ENCODE results near the gene RHPN2.
"Not testable (repeated sequence)": the region's sequence is repeated elsewhere in the genome, so short reads cannot be mapped to it uniquely, and the experiment has no call there.

RHPN2 gene

GRCh38 chr19:32976223-32976805, 88.4 kb downstream of the RHPN2 start:
- H3K4me3 ChIP-seq (ENCODE audit: low read depth, low read length), result no peak overlapping the region
- no peak overlapping the region for H3K27ac ChIP-seq (ENCODE audit: low read depth, low read length)
- peaks cover 26% of the 10 kb centered on the region for H3K36me3 ChIP-seq (ENCODE audit: control insufficient read depth, insufficient read depth, low read length)
- no peak overlapping the region for H3K9ac ChIP-seq (ENCODE audit: low read length)
- no peaks in the 10 kb centered on the region for H3K4me1 ChIP-seq (ENCODE audit: control insufficient read depth, insufficient read depth, low read length)
- no peaks in the 10 kb centered on the region for H3K27me3 ChIP-seq (ENCODE audit: control insufficient read depth, insufficient read depth, low read length)
- no peaks in the 10 kb centered on the region for H3K9me3 ChIP-seq (ENCODE audit: control insufficient read depth, insufficient read depth, low read depth, low read length)

- Histone ChIP-seq H3K4me3 (ENCODE audit: low read depth, low read length) (peak within 1 kb of the TSS; percentile 75), H3K9ac (ENCODE audit: low read length) (peak within 1 kb of the TSS; percentile 85), H3K4me1 (ENCODE audit: control insufficient read depth, insufficient read depth, low read length) (no peaks in the 10 kb centered on the region), H3K9me3 (ENCODE audit: control insufficient read depth, insufficient read depth, low read depth, low read length) (no peaks in the 10 kb centered on the region), H3K27ac (ENCODE audit: low read depth, low read length) (no peak within 1 kb of the TSS), H3K27me3 (ENCODE audit: control insufficient read depth, insufficient read depth, low read length) (no peaks in the 10 kb centered on the region), H3K36me3 (ENCODE audit: control insufficient read depth, insufficient read depth, low read length) (peaks cover 14% of the 10 kb centered on the region)
These were observed 92.8 kb downstream of the RHPN2 start, which contains the start of the genes CEP89 and FAAP24 for GRCh38 chr19:32971715-32972540. TSS of gene CEP89 (minus strand) at chr19:32971958. CDS start at chr19:32971874, 84 bp downstream. TSS of gene FAAP24 (plus strand) at chr19:32972242. CDS start at chr19:32973197, 955 bp downstream.

- no peaks in the 10 kb centered on the region for H3K4me1 ChIP-seq (ENCODE audit: control insufficient read depth, insufficient read depth, low read length)
- peak overlapping the region; percentile 78 for H3K9ac ChIP-seq (ENCODE audit: low read length)
- peaks cover 10% of the 10 kb centered on the region for H3K36me3 ChIP-seq (ENCODE audit: control insufficient read depth, insufficient read depth, low read length)
- H3K27ac ChIP-seq (ENCODE audit: low read depth, low read length), result no peak overlapping the region
- no peaks in the 10 kb centered on the region for H3K9me3 ChIP-seq (ENCODE audit: control insufficient read depth, insufficient read depth, low read depth, low read length)
- no peaks in the 10 kb centered on the region for H3K27me3 ChIP-seq (ENCODE audit: control insufficient read depth, insufficient read depth, low read length)
- H3K4me3 ChIP-seq (ENCODE audit: low read depth, low read length), result peak overlapping the region; percentile 75
These were observed 93.6 kb downstream of the RHPN2 start for GRCh38 chr19:32971012-32971595.

DNA sequence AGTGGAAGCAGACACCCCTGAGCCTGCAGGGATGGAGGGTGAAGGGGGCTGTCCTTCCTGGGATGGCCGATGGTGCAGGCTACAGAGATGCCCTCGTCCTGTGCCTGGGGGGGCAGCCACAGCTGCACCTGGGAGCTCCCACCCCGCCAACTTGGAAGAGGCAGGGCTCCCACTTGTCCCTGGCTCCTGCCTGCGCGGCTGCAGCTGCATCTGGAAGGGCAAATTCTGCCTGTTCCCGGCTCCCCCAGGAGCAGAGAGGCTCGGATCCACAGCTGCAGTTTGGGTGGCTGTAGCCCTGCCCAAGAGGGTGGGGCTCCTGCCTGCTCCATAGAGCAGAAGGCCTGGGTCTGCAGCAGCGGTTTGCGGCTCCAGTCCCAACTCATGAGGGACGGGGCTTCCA, 95.1 kb downstream of the RHPN2 start:
- peaks cover 10% of the 10 kb centered on the region for H3K36me3 ChIP-seq (ENCODE audit: control insufficient read depth, insufficient read depth, low read length)
- no peaks in the 10 kb centered on the region for H3K4me1 ChIP-seq (ENCODE audit: control insufficient read depth, insufficient read depth, low read length)
- no peak overlapping the region for H3K9ac ChIP-seq (ENCODE audit: low read length)

DNA sequence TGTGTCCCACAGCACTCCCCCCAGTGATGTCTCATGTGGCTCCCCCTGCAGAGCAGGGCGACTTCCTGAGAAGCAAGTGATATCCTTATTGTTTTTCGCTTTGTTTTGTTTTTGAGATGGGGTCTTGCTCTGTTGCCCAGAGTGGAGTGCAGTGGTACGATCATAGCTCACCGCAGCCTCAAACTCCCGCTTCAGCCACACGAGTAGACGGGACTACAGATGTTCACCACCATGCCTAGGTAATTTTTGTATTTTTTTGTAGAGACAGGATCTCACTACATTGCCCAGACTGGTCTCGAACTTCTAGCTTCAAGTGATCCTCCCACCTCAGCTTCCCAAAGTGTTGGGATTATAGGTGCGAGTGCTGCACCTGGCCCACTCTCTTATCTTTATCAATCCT, 97.9 kb downstream of the RHPN2 start:
- H3K4me1 ChIP-seq (ENCODE audit: control insufficient read depth, insufficient read depth, low read length), result no peaks in the 10 kb centered on the region

More for the DNA sequence above, 95.1 kb downstream of the RHPN2 start:
- no peak overlapping the region for H3K4me3 ChIP-seq (ENCODE audit: low read depth, low read length)
- H3K27me3 ChIP-seq (ENCODE audit: control insufficient read depth, insufficient read depth, low read length), result no peaks in the 10 kb centered on the region
- H3K9me3 ChIP-seq (ENCODE audit: control insufficient read depth, insufficient read depth, low read depth, low read length), result no peaks in the 10 kb centered on the region
- H3K27ac ChIP-seq (ENCODE audit: low read depth, low read length), result no peak overlapping the region

GRCh38 chr19:32945260-32945659, 119.4 kb downstream of the RHPN2 start:
- Histone ChIP-seq H3K9ac (ENCODE audit: low read length) (no peak overlapping the region), H3K27me3 (ENCODE audit: control insufficient read depth, insufficient read depth, low read length) (no peaks in the 10 kb centered on the region), H3K4me1 (ENCODE audit: control insufficient read depth, insufficient read depth, low read length) (no peaks in the 10 kb centered on the region), H3K27ac (ENCODE audit: low read depth, low read length) (no peak overlapping the region), H3K4me3 (ENCODE audit: low read depth, low read length) (no peak overlapping the region), H3K9me3 (ENCODE audit: control insufficient read depth, insufficient read depth, low read depth, low read length) (no peaks in the 10 kb centered on the region), H3K36me3 (ENCODE audit: control insufficient read depth, insufficient read depth, low read length) (peaks cover 30% of the 10 kb centered on the region)

More for the DNA sequence above, 97.9 kb downstream of the RHPN2 start:
- Histone ChIP-seq H3K9ac (ENCODE audit: low read length) (no peak overlapping the region), H3K4me3 (ENCODE audit: low read depth, low read length) (no peak overlapping the region), H3K9me3 (ENCODE audit: control insufficient read depth, insufficient read depth, low read depth, low read length) (no peaks in the 10 kb centered on the region), H3K27ac (ENCODE audit: low read depth, low read length) (no peak overlapping the region), H3K36me3 (ENCODE audit: control insufficient read depth, insufficient read depth, low read length) (peaks cover 30% of the 10 kb centered on the region), H3K27me3 (ENCODE audit: control insufficient read depth, insufficient read depth, low read length) (no peaks in the 10 kb centered on the region)

DNA sequence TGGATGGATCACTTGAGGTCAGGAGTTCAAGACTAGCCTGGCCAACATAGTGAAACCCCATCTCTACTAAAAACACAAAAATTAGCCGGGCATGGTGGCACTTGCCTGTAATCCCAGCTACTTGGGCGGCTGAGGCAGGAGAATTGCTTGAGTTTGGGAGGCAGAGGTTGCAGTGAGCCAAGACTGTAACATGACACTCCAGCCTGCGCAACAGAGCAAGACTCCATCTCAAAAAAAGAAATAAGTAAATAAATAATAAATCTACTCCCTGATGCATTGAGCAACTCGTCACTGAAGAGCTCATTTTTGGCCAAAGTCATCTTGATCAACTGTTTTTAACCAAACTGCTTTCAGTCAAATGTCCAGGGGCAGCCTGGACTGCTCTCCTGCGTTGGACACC, 123.4 kb downstream of the RHPN2 start:
- H3K36me3 ChIP-seq (ENCODE audit: control insufficient read depth, insufficient read depth, low read length), result peaks cover 23% of the 10 kb centered on the region
- not testable (repeated sequence) for H3K9me3 ChIP-seq (ENCODE audit: control insufficient read depth, insufficient read depth, low read depth, low read length); H3K4me1 ChIP-seq (ENCODE audit: control insufficient read depth, insufficient read depth, low read length); H3K4me3 ChIP-seq (ENCODE audit: low read depth, low read length); H3K27me3 ChIP-seq (ENCODE audit: control insufficient read depth, insufficient read depth, low read length); H3K27ac ChIP-seq (ENCODE audit: low read depth, low read length); H3K9ac ChIP-seq (ENCODE audit: low read length)

DNA sequence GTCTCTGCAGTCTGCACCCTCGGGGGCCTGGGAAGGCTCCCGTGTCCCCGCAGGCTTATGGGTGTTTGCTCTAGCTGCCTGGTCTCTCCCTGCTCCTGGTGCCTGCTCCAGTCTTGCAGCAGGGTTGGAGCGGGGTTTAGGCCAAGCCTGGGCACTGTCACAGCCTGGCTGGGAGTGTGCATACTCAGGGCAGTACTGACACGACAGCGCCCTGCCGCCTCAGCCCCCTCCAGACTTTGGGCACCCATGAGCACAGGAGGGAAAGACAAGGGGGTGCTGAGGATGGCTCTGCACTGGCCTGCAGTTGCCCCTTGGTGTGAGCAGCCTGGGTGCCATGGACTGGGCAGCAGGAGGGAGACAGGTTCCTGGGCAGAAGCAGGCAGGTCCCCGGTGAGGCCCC, 128.6 kb downstream of the RHPN2 start:
- Histone ChIP-seq H3K9me3 (ENCODE audit: control insufficient read depth, insufficient read depth, low read depth, low read length) (no peaks in the 10 kb centered on the region), H3K27ac (ENCODE audit: low read depth, low read length) (no peak overlapping the region), H3K27me3 (ENCODE audit: control insufficient read depth, insufficient read depth, low read length) (no peaks in the 10 kb centered on the region), H3K36me3 (ENCODE audit: control insufficient read depth, insufficient read depth, low read length) (peaks cover 13% of the 10 kb centered on the region), H3K4me1 (ENCODE audit: control insufficient read depth, insufficient read depth, low read length) (no peaks in the 10 kb centered on the region), H3K9ac (ENCODE audit: low read length) (no peak overlapping the region), H3K4me3 (ENCODE audit: low read depth, low read length) (no peak overlapping the region)

DNA sequence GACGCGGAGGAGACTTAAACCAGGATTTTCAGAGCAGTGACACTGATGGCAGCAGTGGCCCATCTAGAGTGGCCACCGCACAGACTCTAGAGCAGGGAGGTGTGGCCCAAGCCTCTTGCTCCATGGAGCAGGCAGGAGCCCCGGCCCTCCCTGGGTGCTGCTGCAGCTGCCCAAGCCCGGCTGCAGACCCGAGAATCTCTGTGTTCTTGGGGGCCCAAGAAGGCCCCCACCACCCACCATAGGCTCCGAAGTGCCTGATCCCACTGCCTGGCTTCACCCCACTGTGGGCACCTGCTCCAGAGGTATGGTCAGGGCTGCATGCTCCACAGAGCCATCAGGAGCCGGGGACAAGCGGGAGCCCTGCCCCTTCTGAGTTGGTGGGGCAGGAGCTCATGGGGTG, 129.1 kb downstream of the RHPN2 start:
- Histone ChIP-seq H3K9me3 (ENCODE audit: control insufficient read depth, insufficient read depth, low read depth, low read length) (no peaks in the 10 kb centered on the region), H3K27me3 (ENCODE audit: control insufficient read depth, insufficient read depth, low read length) (no peaks in the 10 kb centered on the region), H3K36me3 (ENCODE audit: control insufficient read depth, insufficient read depth, low read length) (peaks cover 14% of the 10 kb centered on the region), H3K4me3 (ENCODE audit: low read depth, low read length) (no peak overlapping the region), H3K9ac (ENCODE audit: low read length) (no peak overlapping the region), H3K4me1 (ENCODE audit: control insufficient read depth, insufficient read depth, low read length) (no peaks in the 10 kb centered on the region), H3K27ac (ENCODE audit: low read depth, low read length) (no peak overlapping the region)

- Histone ChIP-seq H3K27me3 (ENCODE audit: control insufficient read depth, insufficient read depth, low read length) (no peaks in the 10 kb centered on the region), H3K9me3 (ENCODE audit: control insufficient read depth, insufficient read depth, low read depth, low read length) (no peaks in the 10 kb centered on the region), H3K4me1 (ENCODE audit: control insufficient read depth, insufficient read depth, low read length) (no peaks in the 10 kb centered on the region), H3K9ac (ENCODE audit: low read length) (no peak overlapping the region), H3K4me3 (ENCODE audit: low read depth, low read length) (no peak overlapping the region), H3K27ac (ENCODE audit: low read depth, low read length) (no peak overlapping the region), H3K36me3 (ENCODE audit: control insufficient read depth, insufficient read depth, low read length) (peaks cover 22% of the 10 kb centered on the region)
These were observed 131.1 kb downstream of the RHPN2 start for GRCh38 chr19:32933571-32933970.

DNA sequence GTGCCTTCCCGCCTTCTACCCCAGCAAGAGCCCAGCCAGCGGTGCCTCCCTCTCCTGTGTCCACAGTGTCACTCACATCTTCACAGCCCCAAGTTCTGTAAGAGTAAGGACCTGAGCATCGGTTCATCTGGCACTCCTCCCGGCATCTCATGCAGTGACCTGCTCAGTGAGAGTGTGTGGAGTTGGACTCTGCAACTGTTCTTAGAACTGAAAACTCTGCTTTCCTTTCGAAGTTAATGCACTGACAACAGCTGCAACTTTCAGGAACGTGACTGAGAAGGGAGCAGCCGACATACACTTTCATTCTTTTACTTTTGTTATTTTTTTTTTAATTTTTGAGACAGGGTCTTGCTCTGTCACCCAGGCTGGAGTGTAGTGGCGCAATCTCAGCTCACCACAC, 134.1 kb downstream of the RHPN2 start:
- Histone ChIP-seq H3K9ac (ENCODE audit: low read length) (no peak overlapping the region), H3K4me3 (ENCODE audit: low read depth, low read length) (no peak overlapping the region), H3K9me3 (ENCODE audit: control insufficient read depth, insufficient read depth, low read depth, low read length) (peaks cover 4% of the 10 kb centered on the region), H3K36me3 (ENCODE audit: control insufficient read depth, insufficient read depth, low read length) (peaks cover 22% of the 10 kb centered on the region), H3K4me1 (ENCODE audit: control insufficient read depth, insufficient read depth, low read length) (no peaks in the 10 kb centered on the region), H3K27me3 (ENCODE audit: control insufficient read depth, insufficient read depth, low read length) (no peaks in the 10 kb centered on the region), H3K27ac (ENCODE audit: low read depth, low read length) (no peak overlapping the region)
